ENCODE results near the gene PNPLA6. TPM values are rescaled to one million over a fixed set of nuclear protein-coding genes. Genes with fewer than 3 reads are reported as not detected.

Gene PNPLA6
- polyA plus RNA-seq, 3 donors = 11.2 to 178 (median 14.4) TPM

DNA sequence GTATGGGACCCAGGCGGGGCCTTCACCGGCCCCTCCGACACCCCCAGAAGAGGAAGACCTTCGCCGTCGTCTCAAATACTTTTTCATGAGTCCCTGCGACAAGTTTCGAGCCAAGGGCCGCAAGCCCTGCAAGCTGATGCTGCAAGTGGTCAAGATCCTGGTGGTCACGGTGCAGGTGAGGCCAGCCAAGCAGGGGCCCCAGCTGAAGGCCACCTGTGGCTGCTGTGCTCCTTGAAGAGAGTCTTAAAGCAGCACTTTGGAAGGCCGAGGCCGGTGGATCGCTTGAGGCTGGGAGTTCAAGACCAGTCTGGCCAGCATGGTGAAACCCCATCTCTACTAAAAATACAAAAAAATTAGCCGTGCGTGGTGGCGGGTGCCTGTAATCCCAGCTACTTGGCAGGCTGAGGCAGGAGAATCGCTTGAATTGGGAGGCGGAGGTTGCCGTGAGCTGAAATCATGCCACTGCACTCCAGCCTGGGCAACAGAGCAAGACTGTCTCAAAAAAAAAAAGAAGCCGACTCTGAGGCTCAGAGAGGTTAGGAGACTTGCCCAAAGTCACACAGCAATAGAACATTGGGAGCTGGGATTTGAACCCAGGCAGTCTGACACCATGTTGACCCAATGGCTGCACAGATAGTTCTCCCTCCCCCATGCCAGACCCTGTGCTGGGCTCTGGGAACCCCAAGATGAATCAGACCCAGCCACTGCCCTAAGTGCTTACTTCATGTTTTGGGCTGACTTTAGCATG lies 10.4 kb upstream of the PNPLA6 start:
- 98% methylated on average over 16 of the region's 20 CpGs for WGBS (ENCODE audit: insufficient coverage)
- TF ChIP-seq, protein P1, sequence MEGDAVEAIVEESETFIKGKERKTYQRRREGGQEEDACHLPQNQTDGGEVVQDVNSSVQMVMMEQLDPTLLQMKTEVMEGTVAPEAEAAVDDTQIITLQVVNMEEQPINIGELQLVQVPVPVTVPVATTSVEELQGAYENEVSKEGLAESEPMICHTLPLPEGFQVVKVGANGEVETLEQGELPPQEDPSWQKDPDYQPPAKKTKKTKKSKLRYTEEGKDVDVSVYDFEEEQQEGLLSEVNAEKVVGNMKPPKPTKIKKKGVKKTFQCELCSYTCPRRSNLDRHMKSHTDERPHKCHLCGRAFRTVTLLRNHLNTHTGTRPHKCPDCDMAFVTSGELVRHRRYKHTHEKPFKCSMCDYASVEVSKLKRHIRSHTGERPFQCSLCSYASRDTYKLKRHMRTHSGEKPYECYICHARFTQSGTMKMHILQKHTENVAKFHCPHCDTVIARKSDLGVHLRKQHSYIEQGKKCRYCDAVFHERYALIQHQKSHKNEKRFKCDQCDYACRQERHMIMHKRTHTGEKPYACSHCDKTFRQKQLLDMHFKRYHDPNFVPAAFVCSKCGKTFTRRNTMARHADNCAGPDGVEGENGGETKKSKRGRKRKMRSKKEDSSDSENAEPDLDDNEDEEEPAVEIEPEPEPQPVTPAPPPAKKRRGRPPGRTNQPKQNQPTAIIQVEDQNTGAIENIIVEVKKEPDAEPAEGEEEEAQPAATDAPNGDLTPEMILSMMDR (IDR thresholded peaks at IDR 0.05) = no peak
- peaks cover 49 to 62% of the 10 kb centered on the region in 2 donors for H3K36me3 Mint-ChIP-seq
- H3K4me3 Mint-ChIP-seq = no peak overlapping the region
- H3K4me1 Mint-ChIP-seq = peaks cover 36% of the 10 kb centered on the region
- Histone ChIP-seq H3K79me2 (ENCODE audit: insufficient read depth, low read length) (peaks cover 14% of the 10 kb centered on the region), H3K9me3 (replicated peaks in 1 of 2; ENCODE audit: control insufficient read depth in 1 of 2, insufficient read depth in 1 of 2, low read length in 2 of 2) (no peaks in the 10 kb centered on the region), H3K27me3 (ENCODE audit: control insufficient read depth in 2 of 2, insufficient read depth in 2 of 2, low read length in 2 of 2) (no peaks in the 10 kb centered on the region), H3K36me3 (replicated peaks in 1 of 2; ENCODE audit: control insufficient read depth in 1 of 2, insufficient read depth in 2 of 2, low read length in 2 of 2) (peaks cover 45 to 57% of the 10 kb centered on the region in 2 donors), H4K20me1 (ENCODE audit: insufficient read depth, low read length) (peaks cover 16% of the 10 kb centered on the region), H3K9ac (ENCODE audit: insufficient read depth, low read length, poor library complexity, severe bottlenecking) (no peak overlapping the region), H3K4me2 (replicated peaks; ENCODE audit: extremely low read depth, low read length, poor library complexity, severe bottlenecking) (no peak overlapping the region), H2AFZ (ENCODE audit: insufficient read depth, low read depth, low read length, poor library complexity, severe bottlenecking) (no peak overlapping the region), H3K4me3 (replicated peaks in 1 of 3; ENCODE audit: low read depth in 2 of 3, low read length in 3 of 3) (no peak overlapping the region), H3K4me1 (ENCODE audit: control insufficient read depth in 1 of 2, insufficient read depth in 2 of 2, low read length in 2 of 2) (peaks cover 31 to 40% of the 10 kb centered on the region in 2 donors), H3K27ac (ENCODE audit: low read depth in 1 of 2, low read length in 2 of 2) (no peak overlapping the region)
- H3K9me3 Mint-ChIP-seq = no peaks in the 10 kb centered on the region
- intact Hi-C loops (cut with micrococcal nuclease) = no loop called here
- H3K27ac Mint-ChIP-seq = peak overlapping the region in 2 of 7 donors; percentile 32 to 68
- peak in 1 of 3 donors; percentile 37 for DNase-seq
- H3K27me3 Mint-ChIP-seq (ENCODE audit: low read depth in 3 of 3) = peaks cover 0 to 4% (median 0%) of the 10 kb centered on the region in 3 donors

DNA sequence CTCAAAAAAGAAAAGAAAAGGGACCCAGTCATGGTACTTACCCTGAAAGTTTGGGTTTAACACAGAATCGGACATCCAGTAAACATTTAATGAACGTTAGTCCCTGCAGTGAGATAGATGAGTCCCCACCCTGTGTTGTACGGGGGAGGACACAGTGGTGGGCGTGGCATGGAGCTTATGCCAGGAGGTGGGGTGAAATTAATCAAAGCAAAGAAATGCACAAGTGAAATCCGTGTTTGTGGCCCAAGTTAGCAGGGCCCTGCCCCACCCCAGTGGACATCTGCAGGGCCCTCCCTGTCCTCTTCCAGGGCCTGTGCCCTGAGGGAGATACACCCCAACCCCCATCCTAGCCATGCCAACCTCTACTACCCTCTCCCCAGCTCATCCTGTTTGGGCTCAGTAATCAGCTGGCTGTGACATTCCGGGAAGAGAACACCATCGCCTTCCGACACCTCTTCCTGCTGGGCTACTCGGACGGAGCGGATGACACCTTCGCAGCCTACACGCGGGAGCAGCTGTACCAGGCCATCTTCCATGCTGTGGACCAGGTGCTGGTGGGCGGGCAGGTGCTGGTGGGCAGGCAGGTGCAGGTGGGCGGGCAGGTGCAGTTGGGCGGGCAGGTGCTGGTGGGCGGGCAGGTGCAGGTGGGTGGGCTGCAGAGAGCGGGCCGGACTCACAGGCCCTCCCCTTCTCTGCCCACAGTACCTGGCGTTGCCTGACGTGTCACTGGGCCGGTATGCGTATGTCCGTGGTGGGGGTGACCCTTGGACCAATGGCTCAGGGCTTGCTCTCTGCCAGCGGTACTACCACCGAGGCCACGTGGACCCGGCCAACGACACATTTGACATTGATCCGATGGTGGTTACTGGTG lies 9.2 kb upstream of the PNPLA6 start:
- peak overlapping the region in 1 of 2 donors; percentile 11 for H3K4me3 Mint-ChIP-seq
- peaks cover 0 to 2% (median 0%) of the 10 kb centered on the region in 3 donors for H3K27me3 Mint-ChIP-seq (ENCODE audit: low read depth in 3 of 3)
- peaks cover 14% of the 10 kb centered on the region for H3K79me2 ChIP-seq (ENCODE audit: insufficient read depth, low read length)
- H3K4me1 Mint-ChIP-seq = peaks cover 36% of the 10 kb centered on the region
- no peak for DNase-seq
- 91% methylated on average over 23 of the region's 31 CpGs for WGBS (ENCODE audit: insufficient coverage)
- H4K20me1 ChIP-seq (ENCODE audit: insufficient read depth, low read length) = peaks cover 16% of the 10 kb centered on the region
- no peaks in the 10 kb centered on the region for H3K9me3 Mint-ChIP-seq
- H3K4me1 ChIP-seq (ENCODE audit: control insufficient read depth in 1 of 2, insufficient read depth in 2 of 2, low read length in 2 of 2) = peaks cover 31 to 40% of the 10 kb centered on the region in 2 donors
- no peaks in the 10 kb centered on the region for H3K27me3 ChIP-seq (ENCODE audit: control insufficient read depth in 2 of 2, insufficient read depth in 2 of 2, low read length in 2 of 2)
- H3K4me3 ChIP-seq (replicated peaks in 1 of 3; ENCODE audit: low read depth in 2 of 3, low read length in 3 of 3) = no peak overlapping the region
- H3K36me3 ChIP-seq (replicated peaks in 1 of 2; ENCODE audit: control insufficient read depth in 1 of 2, insufficient read depth in 2 of 2, low read length in 2 of 2) = peaks cover 50 to 63% of the 10 kb centered on the region in 2 donors
- intact Hi-C loops (cut with micrococcal nuclease) = no loop called here
- H3K9ac ChIP-seq (ENCODE audit: insufficient read depth, low read length, poor library complexity, severe bottlenecking) = no peak overlapping the region
- H3K9me3 ChIP-seq (replicated peaks in 1 of 2; ENCODE audit: control insufficient read depth in 1 of 2, insufficient read depth in 1 of 2, low read length in 2 of 2) = no peaks in the 10 kb centered on the region
- H3K36me3 Mint-ChIP-seq = peaks cover 55 to 71% of the 10 kb centered on the region in 2 donors
- no peak overlapping the region for H3K4me2 ChIP-seq (replicated peaks; ENCODE audit: extremely low read depth, low read length, poor library complexity, severe bottlenecking)
- no peak overlapping the region for H2AFZ ChIP-seq (ENCODE audit: insufficient read depth, low read depth, low read length, poor library complexity, severe bottlenecking)
- H3K27ac Mint-ChIP-seq = peak overlapping the region in 4 of 7 donors; percentile 13 to 72 (median 40)
- H3K27ac ChIP-seq (ENCODE audit: low read depth in 1 of 2, low read length in 2 of 2) = no peak overlapping the region
- TF ChIP-seq, protein P1 (IDR thresholded peaks at IDR 0.05) = no peak

Data from CD14-positive monocyte (primary cell).